ENCODE results near the gene ATP6V0B. TPM values are rescaled to one million over a fixed set of nuclear protein-coding genes. Genes with fewer than 3 reads are reported as not detected.

Gene ATP6V0B
- total RNA-seq, 1 experiment from 2014 or later, result 235 TPM

DNA sequence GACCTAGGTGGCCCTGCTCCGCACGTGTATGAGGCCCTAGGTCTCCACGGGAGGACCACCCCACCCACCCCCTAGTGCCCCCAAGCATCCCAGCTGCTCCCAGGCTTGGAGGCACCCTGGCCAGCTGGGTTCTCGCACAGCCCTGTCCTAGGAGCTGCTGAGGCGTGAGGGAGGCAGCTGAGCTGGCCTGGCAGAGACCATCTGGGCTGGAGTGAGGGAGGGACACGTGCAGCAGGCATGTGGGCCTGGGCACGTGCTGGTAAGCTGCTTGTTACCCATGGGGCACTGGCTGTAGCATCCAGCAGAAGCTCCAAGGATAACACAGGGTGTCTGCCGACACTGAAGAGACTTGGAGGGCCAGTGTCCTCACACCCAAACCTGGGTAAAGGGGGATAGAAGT lies 46.4 kb downstream of the ATP6V0B start:
- no peak overlapping the region for H3K4me3 ChIP-seq
- no peaks in the 10 kb centered on the region; the same call in 1 of the 2 replicates for H3K4me1 ChIP-seq (replicated peaks)
- no peaks in the 10 kb centered on the region for H3K36me3 ChIP-seq
- DNase-seq (ENCODE audit: low read depth in 1 of 2, low spot score in 2 of 2), result no peak
- H3K27ac ChIP-seq, result no peak overlapping the region
- no peaks in the 10 kb centered on the region for H3K27me3 ChIP-seq (replicated peaks)
- no peaks in the 10 kb centered on the region for H3K9me3 ChIP-seq (replicated peaks)

DNA sequence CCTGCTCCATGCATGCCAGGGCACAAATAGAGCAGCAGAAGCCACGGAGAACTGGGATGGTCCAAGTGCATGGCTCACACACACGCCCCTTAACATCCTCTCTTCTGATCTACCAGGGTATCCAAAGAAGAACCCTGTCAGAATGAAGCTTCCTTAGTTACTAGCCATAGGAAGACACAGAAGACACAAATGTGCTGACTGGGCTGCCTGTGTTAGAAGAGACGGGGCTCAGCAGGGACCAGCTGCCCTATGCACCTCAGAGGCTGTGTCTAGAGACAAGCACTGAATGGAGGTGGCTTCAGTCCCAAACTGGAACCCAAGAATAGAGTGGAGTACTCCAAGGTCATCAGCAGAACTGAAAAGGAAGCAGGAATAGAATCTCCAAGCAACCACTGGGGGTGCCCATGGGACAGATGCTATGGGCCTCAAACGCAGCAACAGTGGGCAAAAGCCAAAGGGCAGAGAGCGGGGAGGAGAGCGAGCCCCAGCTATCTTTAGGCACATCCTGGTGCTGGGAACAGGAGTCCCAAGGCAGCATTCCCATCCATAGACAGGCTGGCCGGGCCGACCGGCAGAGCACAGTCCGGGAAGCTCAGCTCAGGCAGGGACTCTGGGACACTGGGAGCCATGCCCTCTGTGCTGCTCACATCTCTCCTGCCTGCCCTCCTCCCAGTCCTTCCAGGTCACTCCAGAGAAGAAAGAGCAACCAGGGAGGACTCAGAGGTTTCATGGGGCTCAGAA lies 47.0 kb downstream of the ATP6V0B start:
- Histone ChIP-seq H3K27me3 (replicated peaks) (no peaks in the 10 kb centered on the region), H3K36me3 (no peaks in the 10 kb centered on the region), H3K9me3 (replicated peaks) (no peaks in the 10 kb centered on the region), H3K27ac (no peak overlapping the region), H3K4me3 (no peak overlapping the region), H3K4me1 (replicated peaks) (no peaks in the 10 kb centered on the region; the same call in 1 of the 2 replicates)
- no peak for DNase-seq (ENCODE audit: low read depth in 1 of 2, low spot score in 2 of 2)

DNA sequence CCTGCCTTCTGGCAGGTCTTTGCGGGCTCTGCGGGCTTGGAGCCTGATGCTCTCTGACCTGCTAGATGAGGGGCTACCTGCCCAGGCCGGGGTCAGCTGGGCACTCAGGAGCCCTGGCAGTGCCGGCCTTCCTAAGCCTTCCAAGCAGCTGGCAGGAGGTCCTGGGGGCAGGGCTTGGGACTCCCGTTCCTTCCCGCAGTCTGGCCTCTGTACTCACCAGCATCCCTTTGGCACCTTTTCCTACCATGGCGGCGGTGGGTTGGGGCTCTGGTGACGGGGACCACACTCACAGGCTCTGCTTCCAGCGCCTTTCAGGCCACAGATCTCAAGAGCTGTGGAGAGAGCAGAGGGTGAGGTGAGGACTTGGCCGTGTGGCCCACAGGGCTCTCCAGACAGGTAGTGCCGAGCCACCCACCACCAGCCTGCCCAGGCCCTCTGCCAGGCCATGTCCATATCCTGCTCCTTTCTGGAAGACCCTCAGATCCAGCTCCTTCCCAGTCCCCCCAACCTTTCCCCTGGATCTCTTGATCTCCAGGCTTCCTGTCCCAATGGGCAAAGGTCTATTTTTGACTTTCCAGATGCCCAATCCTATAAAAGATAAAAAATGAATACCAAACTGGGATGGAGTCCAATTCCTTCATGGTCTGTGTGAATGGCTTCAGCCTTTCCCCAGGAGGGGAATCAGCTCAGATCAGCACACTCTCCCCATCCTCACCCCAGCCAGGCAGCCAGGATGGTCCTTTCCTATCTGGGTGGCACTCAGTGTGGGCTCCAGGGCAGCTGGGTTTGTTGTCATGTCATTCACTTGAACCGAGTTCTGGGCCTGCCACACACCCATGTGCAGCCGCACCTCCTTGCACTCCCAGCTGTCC lies 49.5 kb downstream of the ATP6V0B start:
- Histone ChIP-seq H3K27ac (no peak overlapping the region), H3K4me3 (no peak overlapping the region), H3K4me1 (replicated peaks) (peaks cover 3% of the 10 kb centered on the region), H3K36me3 (no peaks in the 10 kb centered on the region), H3K9me3 (replicated peaks) (no peaks in the 10 kb centered on the region), H3K27me3 (replicated peaks) (no peaks in the 10 kb centered on the region)
- DNase-seq (ENCODE audit: low read depth in 1 of 2, low spot score in 2 of 2), result no peak

DNA sequence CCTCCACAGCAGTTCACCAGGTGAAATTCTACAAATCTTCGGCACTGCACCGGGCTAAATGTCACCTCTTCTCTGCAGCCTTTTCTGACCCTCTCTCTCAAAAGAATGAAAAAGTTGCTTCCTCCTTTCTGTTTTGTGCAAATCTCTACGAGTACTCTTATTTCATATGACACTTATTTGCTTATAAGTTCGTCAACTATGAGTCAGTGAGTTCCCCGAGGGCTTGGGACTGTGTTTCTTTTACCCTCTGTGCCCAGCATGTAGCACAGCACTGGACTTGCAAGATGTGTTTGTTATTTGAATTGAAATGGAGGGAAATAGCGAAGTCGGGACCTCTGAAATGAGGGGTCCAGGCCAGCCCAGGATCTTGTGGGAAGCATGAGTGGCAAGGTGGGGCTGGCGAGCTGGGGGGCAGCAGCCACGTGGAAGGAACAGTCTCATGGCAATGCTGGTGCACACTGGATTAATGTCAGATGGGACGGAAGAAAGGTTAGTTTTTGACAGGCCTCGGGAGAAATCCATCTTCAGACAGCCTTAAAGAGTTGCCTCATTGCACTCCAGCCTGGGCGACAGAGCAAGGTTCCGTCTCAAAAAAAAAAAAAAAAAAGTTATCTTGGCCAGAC lies 50.3 kb downstream of the ATP6V0B start:
- H3K27me3 ChIP-seq (replicated peaks), result no peaks in the 10 kb centered on the region
- H3K4me1 ChIP-seq (replicated peaks), result peaks cover 7% of the 10 kb centered on the region
- H3K27ac ChIP-seq, result no peak overlapping the region
- DNase-seq (ENCODE audit: low read depth in 1 of 2, low spot score in 2 of 2), result no peak
- H3K9me3 ChIP-seq (replicated peaks), result no peaks in the 10 kb centered on the region
- no peak overlapping the region for H3K4me3 ChIP-seq
- H3K36me3 ChIP-seq, result no peaks in the 10 kb centered on the region

DNA sequence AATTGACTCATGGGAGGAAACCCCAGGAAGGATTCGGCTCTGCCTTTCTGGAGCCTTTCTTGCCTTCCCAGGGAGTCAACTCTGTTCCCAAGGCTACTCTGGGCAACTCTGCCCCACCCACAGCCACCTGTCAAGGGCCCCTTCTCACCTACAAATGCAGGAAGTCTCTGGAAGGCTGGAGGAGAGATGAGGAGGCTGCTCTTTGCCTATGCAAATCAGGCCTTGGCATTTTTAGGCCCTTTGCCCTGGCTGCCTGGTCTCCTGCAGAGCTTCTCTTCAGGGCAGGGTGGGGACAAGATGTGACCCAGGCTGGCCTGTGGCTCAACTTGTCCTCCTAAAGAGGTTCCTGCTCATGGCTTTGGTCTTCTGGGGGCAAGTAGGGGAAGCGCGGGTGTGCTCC lies 51.1 kb downstream of the ATP6V0B start:
- no peak overlapping the region for H3K27ac ChIP-seq
- peaks cover 10% of the 10 kb centered on the region for H3K4me1 ChIP-seq (replicated peaks)
- no peak for DNase-seq (ENCODE audit: low read depth in 1 of 2, low spot score in 2 of 2)
- no peaks in the 10 kb centered on the region for H3K36me3 ChIP-seq
- H3K9me3 ChIP-seq (replicated peaks), result no peaks in the 10 kb centered on the region
- no peak overlapping the region for H3K4me3 ChIP-seq
- H3K27me3 ChIP-seq (replicated peaks), result no peaks in the 10 kb centered on the region

DNA sequence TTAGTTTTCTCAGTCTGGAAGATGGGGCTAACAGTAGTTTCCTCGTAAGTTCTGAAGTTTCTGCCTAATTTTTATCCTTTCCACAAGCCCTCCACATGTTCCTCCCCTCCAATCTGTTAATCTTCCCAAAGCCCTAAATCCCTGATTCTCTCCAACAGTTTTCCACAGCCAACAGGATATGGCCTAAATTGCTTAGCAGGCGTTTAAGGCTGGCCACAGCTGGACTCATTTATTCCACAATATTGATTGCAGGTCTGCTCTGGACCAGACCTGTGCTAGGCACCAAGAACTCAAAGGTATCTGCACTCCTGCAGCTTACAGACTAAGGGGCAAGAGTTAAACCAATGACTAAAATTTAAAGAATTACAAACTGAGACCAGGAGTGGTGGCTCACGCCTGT lies 52.6 kb downstream of the ATP6V0B start:
- Histone ChIP-seq H3K9me3 (replicated peaks) (no peaks in the 10 kb centered on the region), H3K4me3 (no peak overlapping the region), H3K27ac (no peak overlapping the region), H3K36me3 (no peaks in the 10 kb centered on the region), H3K4me1 (replicated peaks) (peaks cover 16% of the 10 kb centered on the region), H3K27me3 (replicated peaks) (no peaks in the 10 kb centered on the region)
- DNase-seq (ENCODE audit: low read depth in 1 of 2, low spot score in 2 of 2), result no peak

Other genes with a start within 250 kb of the ATP6V0B start
- gene ARTN, start 41.2 kb upstream of the ATP6V0B start, total RNA-seq (2014; rRNA removed; shearing (Covaris generic)), result not detected in 2 replicates
- 14.3 and 25.8 TPM in 2 replicates for gene IPO13, start 28.0 kb upstream of the ATP6V0B start, total RNA-seq (2014; rRNA removed; shearing (Covaris generic))
- gene DPH2, start 5.0 kb upstream of the ATP6V0B start, total RNA-seq (2014; rRNA removed; shearing (Covaris generic)), result 20.3 and 50.3 TPM in 2 replicates
- 70.2 and 81.8 TPM in 2 replicates for gene B4GALT2, start 4.2 kb downstream of the ATP6V0B start, total RNA-seq (2014; rRNA removed; shearing (Covaris generic))
- 1.7 and 4.1 TPM in 2 replicates for gene CCDC24, start 16.6 kb downstream of the ATP6V0B start, total RNA-seq (2014; rRNA removed; shearing (Covaris generic))
- gene SLC6A9, start 56.5 kb downstream of the ATP6V0B start, total RNA-seq (2014; rRNA removed; shearing (Covaris generic)), result 0.66 and 1.4 TPM in 2 replicates
- not detected in 2 replicates for gene KLF17, start 143.9 kb downstream of the ATP6V0B start, total RNA-seq (2014; rRNA removed; shearing (Covaris generic))
- gene KLF18, start 166.7 kb downstream of the ATP6V0B start, total RNA-seq (2014; rRNA removed; shearing (Covaris generic)), result not detected in 2 replicates
- gene DMAP1, start 238.5 kb downstream of the ATP6V0B start, total RNA-seq (2014; rRNA removed; shearing (Covaris generic)), result 9.9 and 10.8 TPM in 2 replicates

All from SJSA1 (cell line).